D341Med (cell line): Measurements from ENCODE around the gene ZCWPW2.
A peak's percentile ranks its signal among the peaks of the same experiment; 100 is the strongest.

Experiments
- DNase-seq: peaks from one replicate; pipeline ENCODE4 v3.0.0; 2012; ENCODE audit warnings: low spot score

ZCWPW2 gene

GRCh38 chr3:28376424-28376823, 27.9 kb downstream of the ZCWPW2 start:
- no peak for DNase-seq

GRCh38 chr3:28386049-28386448, 37.5 kb downstream of the ZCWPW2 start:
- DNase-seq = no peak

GRCh38 chr3:28388978-28389377, 40.5 kb downstream of the ZCWPW2 start:
- DNase-seq = no peak

- no peak for DNase-seq
Measured at GRCh38 chr3:28399206-28399605, 50.7 kb downstream of the ZCWPW2 start.

- DNase-seq = no peak
Measured at GRCh38 chr3:28406241-28406640, 57.7 kb downstream of the ZCWPW2 start.

GRCh38 chr3:28449398-28449797, 100.9 kb downstream of the ZCWPW2 start:
- DNase-seq = no peak

GRCh38 chr3:28462866-28463265, 114.3 kb downstream of the ZCWPW2 start:
- DNase-seq = no peak

GRCh38 chr3:28467414-28467813, 118.9 kb downstream of the ZCWPW2 start:
- DNase-seq = no peak

GRCh38 chr3:28476194-28476593, 127.7 kb downstream of the ZCWPW2 start:
- peak; percentile 40 for DNase-seq

GRCh38 chr3:28476764-28477163, 128.2 kb downstream of the ZCWPW2 start:
- no peak for DNase-seq

- DNase-seq = no peak
Measured at GRCh38 chr3:28485164-28485563, 136.6 kb downstream of the ZCWPW2 start.

GRCh38 chr3:28495301-28495700, 146.8 kb downstream of the ZCWPW2 start:
- no peak for DNase-seq

- DNase-seq = no peak
Measured at GRCh38 chr3:28502397-28502937, 153.9 kb downstream of the ZCWPW2 start.

GRCh38 chr3:28504976-28505375, 156.5 kb downstream of the ZCWPW2 start:
- DNase-seq = no peak

GRCh38 chr3:28521663-28522062, 173.1 kb downstream of the ZCWPW2 start:
- no peak for DNase-seq

GRCh38 chr3:28542351-28542750, 193.8 kb downstream of the ZCWPW2 start:
- no peak for DNase-seq

- DNase-seq = no peak
Measured at GRCh38 chr3:28544236-28544635, 195.7 kb downstream of the ZCWPW2 start.

GRCh38 chr3:28544831-28545230, 196.3 kb downstream of the ZCWPW2 start:
- DNase-seq = no peak

GRCh38 chr3:28547677-28548076, 199.2 kb downstream of the ZCWPW2 start:
- DNase-seq = no peak

GRCh38 chr3:28553175-28553574, 204.7 kb downstream of the ZCWPW2 start:
- no peak for DNase-seq

GRCh38 chr3:28556195-28556594, 207.7 kb downstream of the ZCWPW2 start:
- peak; percentile 28 for DNase-seq

- no peak for DNase-seq
Measured at GRCh38 chr3:28564211-28564610, 215.7 kb downstream of the ZCWPW2 start.

GRCh38 chr3:28569357-28569756, 220.8 kb downstream of the ZCWPW2 start:
- DNase-seq = no peak

- no peak for DNase-seq
Measured at GRCh38 chr3:28574036-28574435, 225.5 kb downstream of the ZCWPW2 start.
